ENCODE measurements around the gene LMX1A. TPM values are rescaled to one million over a fixed set of nuclear protein-coding genes. Genes with fewer than 3 reads are reported as not detected.

The LMX1A gene
- total RNA-seq, 2 experiments from 2014 or later = not detected

GRCh38 chr1:165161130-165161529 is 195.4 kb downstream of the LMX1A start:
- DNase-seq = no peak
- POLR2A ChIA-PET = no interaction called here

GRCh38 chr1:165153182-165153581 is 203.3 kb downstream of the LMX1A start:
- Mint-ChIP-seq H3K27me3 (ENCODE audit: low read depth) (no peaks in the 10 kb centered on the region), H3K9me3 (ENCODE audit: insufficient read depth) (no peaks in the 10 kb centered on the region), H3K36me3 (ENCODE audit: low read depth) (no peaks in the 10 kb centered on the region), H3K27ac (no peak overlapping the region), H3K4me3 (no peak overlapping the region), H3K4me1 (ENCODE audit: low read depth) (no peaks in the 10 kb centered on the region)
- ChIA-PET POLR2A (no interaction called here), CTCF (no interaction called here)
- ATAC-seq = no peak
- DNase-seq = no peak

More at GRCh38 chr1:165161130-165161529, 195.4 kb downstream of the LMX1A start:
- H3K4me3 Mint-ChIP-seq = no peak overlapping the region
- no peaks in the 10 kb centered on the region for H3K4me1 Mint-ChIP-seq (ENCODE audit: low read depth)
- CTCF ChIA-PET = no interaction called here
- no peak overlapping the region for H3K27ac Mint-ChIP-seq
- no peaks in the 10 kb centered on the region for H3K36me3 Mint-ChIP-seq (ENCODE audit: low read depth)
- no peaks in the 10 kb centered on the region for H3K9me3 Mint-ChIP-seq (ENCODE audit: insufficient read depth)
- no peak for ATAC-seq
- H3K27me3 Mint-ChIP-seq (ENCODE audit: low read depth) = no peaks in the 10 kb centered on the region

GRCh38 chr1:165152727-165153126 is 203.8 kb downstream of the LMX1A start:
- CTCF ChIA-PET = no interaction called here
- ATAC-seq (no peak), DNase-seq (no peak)
- Mint-ChIP-seq H3K27ac (no peak overlapping the region), H3K36me3 (ENCODE audit: low read depth) (no peaks in the 10 kb centered on the region), H3K9me3 (ENCODE audit: insufficient read depth) (no peaks in the 10 kb centered on the region), H3K4me3 (no peak overlapping the region), H3K4me1 (ENCODE audit: low read depth) (no peaks in the 10 kb centered on the region), H3K27me3 (ENCODE audit: low read depth) (no peaks in the 10 kb centered on the region)
- POLR2A ChIA-PET = no interaction called here

GRCh38 chr1:165152109-165152508 is 204.4 kb downstream of the LMX1A start:
- Mint-ChIP-seq H3K27ac (no peak overlapping the region), H3K4me3 (no peak overlapping the region), H3K27me3 (ENCODE audit: low read depth) (no peaks in the 10 kb centered on the region), H3K9me3 (ENCODE audit: insufficient read depth) (no peaks in the 10 kb centered on the region), H3K4me1 (ENCODE audit: low read depth) (no peaks in the 10 kb centered on the region), H3K36me3 (ENCODE audit: low read depth) (no peaks in the 10 kb centered on the region)
- DNase-seq = no peak
- no peak for ATAC-seq
- ChIA-PET POLR2A (no interaction called here), CTCF (no interaction called here)

Other genes with a start within 250 kb of the LMX1A start
- not detected for gene RXRG, start 88.4 kb upstream of the LMX1A start, total RNA-seq
- not detected for gene LRRC52, start 187.3 kb upstream of the LMX1A start, total RNA-seq

Data from activated CD8-positive, alpha-beta T cell treated with anti-CD3 and anti-CD28 coated beads, Interleukin-2, amount 10 ng/mL, durations not matched to agents 7 days and 5 days (primary cell).